Kidney (tissue), 14 donors: ENCODE results near the gene MEIS2. TPM values are rescaled to one million over a fixed set of nuclear protein-coding genes. Genes with fewer than 3 reads are reported as not detected.

Experiments
- DNase-seq, 5 donors: peaks; one replicate each; pipeline ENCODE4 v3.0.0-alpha.2; 2013 to 2020
- FAIRE-seq: peaks from 2 replicates; lab custom pipeline; 2012; peaks lifted over from hg19 to GRCh38; lab: Jason Lieb, UNC
- H3K27ac ChIP-seq, 2 donors: one replicate each; pipeline ENCODE4 v1.7.0; 2013; ENCODE audit warnings: low read depth in 2 of 2, low read length in 2 of 2, inconsistent platforms in 1 of 2
- H3K27me3 ChIP-seq: one replicate; pipeline ENCODE4 v1.7.1; 2013; ENCODE audit warnings: low read length, inconsistent platforms; ENCODE audit not compliant: control insufficient read depth, insufficient read depth
- H3K36me3 ChIP-seq, 3 donors: one replicate each; pipeline versions ENCODE4 v1.7.0 to v1.7.1; 2013; ENCODE audit warnings: low read length in 3 of 3, control low read depth in 1 of 3, inconsistent platforms in 1 of 3; ENCODE audit not compliant: insufficient read depth in 3 of 3, control insufficient read depth in 2 of 3
- H3K4me1 ChIP-seq, 3 donors: one replicate each; pipeline versions ENCODE4 v1.7.0 to v1.7.1; 2013; ENCODE audit warnings: low read length in 3 of 3, inconsistent platforms in 1 of 3, low read depth in 1 of 3; ENCODE audit not compliant: control insufficient read depth in 2 of 3, insufficient read depth in 2 of 3
- H3K4me3 ChIP-seq, 3 donors: one replicate each; pipeline versions ENCODE4 v1.7.0 to v1.8.1; 2013; ENCODE audit warnings: low read length in 3 of 3, control low read depth in 1 of 3, inconsistent platforms in 1 of 3
- H3K9ac ChIP-seq, 3 donors: one replicate each; pipeline versions ENCODE4 v1.7.0 to v1.7.1; 2013; ENCODE audit warnings: low read length in 3 of 3, control low read depth in 1 of 3, inconsistent platforms in 1 of 3
- H3K9me3 ChIP-seq, 3 donors: one replicate each; pipeline versions ENCODE4 v1.7.0 to v1.7.1; 2013; ENCODE audit warnings: low read length in 3 of 3, control low read depth in 1 of 3, inconsistent platforms in 1 of 3; ENCODE audit not compliant: control insufficient read depth in 2 of 3, insufficient read depth in 1 of 3
- CTCF ChIP-seq: IDR thresholded peaks from 3 replicates; pipeline ENCODE4 v1.5.1; 2012; ENCODE audit warnings: mild to moderate bottlenecking, moderate library complexity, borderline replicate concordance; ENCODE audit not compliant: insufficient read depth; ENCODE audit errors: extremely low read depth
- intact Hi-C: fragments of 100-400 bp; cut with DNase I; formaldehyde crosslinking; loops from one replicate; pipeline ENCODE4 v1.11.1; 2022
- polyA plus RNA-seq: library from polyadenylated mRNA; stranded (reverse); fragments of 350-450 nt; fragmentation: Illumina TruSeq; extraction: RNeasy Lipid Tissue Mini Kit (QIAGEN cat#74804); gene quantifications from one replicate; pipeline ENCODE4 v1.2.3, GENCODE V29; 2014; ENCODE audit warnings: low read depth, low replicate concordance; ENCODE audit not compliant: insufficient read depth
- total RNA-seq: library from RNA; stranded (reverse); fragmentation: NEBNext Ultra II Directional; extraction: Animal tissue kit (Norgen Biotek cat#: 25700); gene quantifications from one replicate; pipeline ENCODE4 v1.2.1, GENCODE V29; 2021
- donor health status: control.
- donor health status: control.
- donor health status: control.
- donor health status: control.
- donor health status: control.
- donor health status: DM: yes; HTN: yes; CAD: no.
- donor health status: Normal renal cell carcinoma (clear cell type).

The MEIS2 gene
- total and polyA plus RNA-seq, 2 donors from 2014 or later = 14.7 to 50.9 TPM

GRCh38 chr15:36877796-36878683, 222.3 kb downstream of the MEIS2 start:
- Histone ChIP-seq H3K27ac (no peak overlapping the region), H3K36me3 (no peaks in the 10 kb centered on the region), H3K4me3 (peak overlapping the region in 1 of 3 donors; percentile 35), H3K4me1 (peaks cover 0 to 9% (median 0%) of the 10 kb centered on the region in 3 donors), H3K27me3 (peaks cover 12% of the 10 kb centered on the region), H3K9me3 (no peaks in the 10 kb centered on the region), H3K9ac (no peak overlapping the region)
- no peak for TF ChIP-seq CTCF
- intact Hi-C loops = no loop called here
- DNase-seq (peak; percentile 59 to 82 (median 67)), FAIRE-seq (no peak)

GRCh38 chr15:36877294-36877693, 223.1 kb downstream of the MEIS2 start:
- H3K27me3 ChIP-seq = peaks cover 8% of the 10 kb centered on the region
- H3K36me3 ChIP-seq = no peaks in the 10 kb centered on the region
- no peak overlapping the region for H3K9ac ChIP-seq
- H3K9me3 ChIP-seq = no peaks in the 10 kb centered on the region
- peaks cover 0 to 5% (median 0%) of the 10 kb centered on the region in 3 donors for H3K4me1 ChIP-seq
- intact Hi-C loops = no loop called here
- TF ChIP-seq CTCF = no peak
- no peak overlapping the region for H3K27ac ChIP-seq
- FAIRE-seq (no peak), DNase-seq (peak in 2 of 5 donors; percentile 32 to 56)
- no peak overlapping the region for H3K4me3 ChIP-seq

- Histone ChIP-seq H3K4me3 (no peak overlapping the region), H3K9ac (no peak overlapping the region), H3K4me1 (peaks cover 0 to 5% (median 0%) of the 10 kb centered on the region in 3 donors), H3K27me3 (peaks cover 2% of the 10 kb centered on the region), H3K27ac (no peak overlapping the region), H3K36me3 (no peaks in the 10 kb centered on the region), H3K9me3 (no peaks in the 10 kb centered on the region)
- intact Hi-C loops = no loop called here
- FAIRE-seq = no peak
- no peak for DNase-seq
- no peak for TF ChIP-seq CTCF
Observed at GRCh38 chr15:36875740-36876334, 224.5 kb downstream of the MEIS2 start.
